A673 (cell line): Measurements from ENCODE around the gene NTNG1. TPM values are rescaled to one million over a fixed set of nuclear protein-coding genes. Genes with fewer than 3 reads are reported as not detected.

Experiments used
- BruUV-seq: library from RNA; stranded (reverse); fragments of 400-500 nt; replicated peaks from 2 replicates; lab custom pipeline; 2021; lab: Mats Ljungman, UMichigan
- CTCF ChIA-PET: fragments of 300-600 bp; sonication (Branson Sonifier 250); formaldehyde crosslinking; loops from one replicate; lab custom pipeline; 2022; ENCODE audit warnings: antibody characterized with exemption; lab: Charles Lee
- POLR2A ChIA-PET: fragments of 300-600 bp; sonication (Branson Sonifier 250); formaldehyde crosslinking; loops from one replicate; lab custom pipeline; 2022; ENCODE audit warnings: antibody characterized with exemption; ENCODE audit not compliant: low non-redundant PET; lab: Charles Lee
- DNase-seq: peaks from one replicate; pipeline ENCODE4 v3.0.0-alpha.2; 2015; ENCODE audit warnings: low spot score
- H3K27ac ChIP-seq: fragments of 200-600 bp; sonication (generic); 2 replicates; pipeline ENCODE4 v1.5.1; 2016; ENCODE audit warnings: mixed run types, low read depth, mild to moderate bottlenecking, mixed read lengths, antibody characterized with exemption, low read length; ENCODE audit not compliant: poor library complexity, severe bottlenecking
- H3K27me3 ChIP-seq: fragments of 200-600 bp; sonication (generic); replicated peaks from 2 replicates; pipeline ENCODE4 v1.6.1; 2017; ENCODE audit warnings: mixed run types, low read depth, mild to moderate bottlenecking, mixed read lengths, antibody characterized with exemption, low read length; ENCODE audit not compliant: insufficient read depth, poor library complexity
- H3K36me3 ChIP-seq: fragments of 200-600 bp; sonication (generic); 2 replicates; pipeline ENCODE4 v1.6.1; 2016; ENCODE audit warnings: mixed run types, mild to moderate bottlenecking, mixed read lengths, antibody characterized with exemption, low read length; ENCODE audit not compliant: insufficient read depth, poor library complexity, severe bottlenecking
- H3K4me1 ChIP-seq: fragments of 200-600 bp; sonication (generic); 2 replicates; pipeline ENCODE4 v1.6.1; 2017; ENCODE audit warnings: mixed run types, mild to moderate bottlenecking, mixed read lengths, antibody characterized with exemption, low read length; ENCODE audit not compliant: insufficient read depth, poor library complexity, severe bottlenecking
- H3K4me3 ChIP-seq: fragments of 200-600 bp; sonication (generic); 2 replicates; pipeline ENCODE4 v1.5.1; 2016; ENCODE audit warnings: low read depth, mixed run types, mild to moderate bottlenecking, mixed read lengths, low read length; ENCODE audit not compliant: poor library complexity, severe bottlenecking
- H3K9me3 ChIP-seq: fragments of 200-600 bp; sonication (generic); 2 replicates; pipeline ENCODE4 v1.6.1; 2016; ENCODE audit warnings: mixed run types, low read depth, mild to moderate bottlenecking, mixed read lengths, antibody characterized with exemption, low read length; ENCODE audit not compliant: poor library complexity, severe bottlenecking
- EZH2 ChIP-seq: fragments of 200-600 bp; sonication (generic); IDR thresholded peaks from 2 replicates; pipeline ENCODE4 v1.6.1; 2017; ENCODE audit warnings: borderline replicate concordance, low read depth, mild to moderate bottlenecking, mixed read lengths, antibody characterized with exemption, low read length; ENCODE audit not compliant: poor library complexity, severe bottlenecking
- intact Hi-C: fragments of 100-400 bp; cut with micrococcal nuclease; formaldehyde crosslinking; loops from one replicate; pipeline ENCODE4 v1.10.0; 2022; ENCODE audit not compliant: unreplicated experiment
- total RNA-seq: library from RNA; stranded (reverse); gene quantifications from 2 replicates; pipeline ENCODE4 v1.2.3, GENCODE V29; 2021
- TF ChIP-seq, protein P1 (sequence below): fragments of 300-800, 200-600 bp; sonication (generic); conservative IDR thresholded peaks from 2 replicates; pipeline ENCODE4 v1.5.1; 2017; ENCODE audit warnings: low read depth, mild to moderate bottlenecking, antibody characterized with exemption, low read length, moderate library complexity, mixed read lengths

NTNG1 gene
- total RNA-seq, 1 experiment from 2014 or later, result 91.5 TPM

DNA sequence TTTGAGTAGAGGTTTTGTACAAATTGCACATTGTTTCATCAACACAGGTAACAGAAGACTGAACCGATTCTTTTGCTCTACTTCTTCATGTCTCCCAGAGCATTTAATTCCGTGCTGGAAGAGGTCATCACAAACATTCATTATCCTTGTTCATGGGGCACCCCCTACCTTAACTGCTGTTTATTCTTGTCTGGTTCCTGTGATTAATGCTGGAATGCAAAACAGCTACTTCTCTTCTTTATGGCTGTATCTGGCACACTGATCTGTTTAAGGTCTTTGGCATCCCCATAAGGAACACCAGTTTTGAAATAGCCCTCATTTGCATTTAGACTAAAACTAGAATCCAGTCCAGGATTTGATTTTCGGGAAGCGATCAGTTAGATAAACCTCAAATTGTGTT, 42.2 kb downstream of the NTNG1 start:
- TF ChIP-seq, protein P1, sequence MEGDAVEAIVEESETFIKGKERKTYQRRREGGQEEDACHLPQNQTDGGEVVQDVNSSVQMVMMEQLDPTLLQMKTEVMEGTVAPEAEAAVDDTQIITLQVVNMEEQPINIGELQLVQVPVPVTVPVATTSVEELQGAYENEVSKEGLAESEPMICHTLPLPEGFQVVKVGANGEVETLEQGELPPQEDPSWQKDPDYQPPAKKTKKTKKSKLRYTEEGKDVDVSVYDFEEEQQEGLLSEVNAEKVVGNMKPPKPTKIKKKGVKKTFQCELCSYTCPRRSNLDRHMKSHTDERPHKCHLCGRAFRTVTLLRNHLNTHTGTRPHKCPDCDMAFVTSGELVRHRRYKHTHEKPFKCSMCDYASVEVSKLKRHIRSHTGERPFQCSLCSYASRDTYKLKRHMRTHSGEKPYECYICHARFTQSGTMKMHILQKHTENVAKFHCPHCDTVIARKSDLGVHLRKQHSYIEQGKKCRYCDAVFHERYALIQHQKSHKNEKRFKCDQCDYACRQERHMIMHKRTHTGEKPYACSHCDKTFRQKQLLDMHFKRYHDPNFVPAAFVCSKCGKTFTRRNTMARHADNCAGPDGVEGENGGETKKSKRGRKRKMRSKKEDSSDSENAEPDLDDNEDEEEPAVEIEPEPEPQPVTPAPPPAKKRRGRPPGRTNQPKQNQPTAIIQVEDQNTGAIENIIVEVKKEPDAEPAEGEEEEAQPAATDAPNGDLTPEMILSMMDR, result no peak
- no peak for TF ChIP-seq EZH2
- Histone ChIP-seq H3K27ac (peak overlapping the region; percentile 52), H3K36me3 (no peaks in the 10 kb centered on the region), H3K27me3 (no peaks in the 10 kb centered on the region), H3K4me3 (peak overlapping the region; percentile 2), H3K9me3 (no peaks in the 10 kb centered on the region), H3K4me1 (peaks cover 99% of the 10 kb centered on the region)
- POLR2A ChIA-PET, result no interaction called here
- no TSS peak for BruUV-seq
- peak; percentile 76 for DNase-seq
- CTCF ChIA-PET, result interaction anchor here (0.8 kb wide), 1 partner anchor 14 kb away, joined by 3 read pairs; no protein-coding TSS in a partner anchor
- intact Hi-C loops, result no loop called here

- POLR2A ChIA-PET, result no interaction called here
- peaks cover 3% of the 10 kb centered on the region for H3K9me3 ChIP-seq
- no peaks in the 10 kb centered on the region for H3K27me3 ChIP-seq
- no peak overlapping the region for H3K4me3 ChIP-seq
- intact Hi-C loops, result no loop called here
- DNase-seq, result no peak
- TF ChIP-seq, protein P1, result no peak
- TF ChIP-seq EZH2, result no peak
- CTCF ChIA-PET, result no interaction called here
- H3K36me3 ChIP-seq, result no peaks in the 10 kb centered on the region
- no TSS peak for BruUV-seq
- peaks cover 88% of the 10 kb centered on the region for H3K4me1 ChIP-seq
- H3K27ac ChIP-seq, result no peak overlapping the region
These were observed 44.0 kb downstream of the NTNG1 start for GRCh38 chr1:107184888-107185287.

DNA sequence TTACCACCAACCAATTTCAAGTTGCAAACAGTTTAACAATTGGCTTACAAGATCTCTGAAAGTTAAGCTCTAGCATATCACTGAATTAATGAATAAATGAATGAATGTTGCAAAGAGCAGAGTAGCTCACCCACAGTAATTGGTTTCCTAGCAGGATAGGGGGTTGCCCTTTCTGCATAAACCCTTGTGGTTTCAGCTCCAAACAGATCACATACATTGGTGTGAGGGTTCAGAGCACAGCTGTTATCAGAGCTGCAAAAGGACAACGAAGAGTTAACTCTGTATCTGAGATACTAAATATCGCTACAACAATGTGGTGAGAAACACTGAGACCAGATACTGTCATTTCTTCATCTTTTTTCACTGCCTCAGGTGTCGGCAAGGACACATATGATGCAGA, 46.6 kb downstream of the NTNG1 start:
- Histone ChIP-seq H3K27me3 (no peaks in the 10 kb centered on the region), H3K27ac (peak overlapping the region; percentile 19), H3K36me3 (no peaks in the 10 kb centered on the region), H3K4me1 (peaks cover 63% of the 10 kb centered on the region), H3K9me3 (peaks cover 3% of the 10 kb centered on the region), H3K4me3 (no peak overlapping the region)
- ChIA-PET POLR2A (no interaction called here), CTCF (no interaction called here)
- no peak for DNase-seq
- TF ChIP-seq, protein P1, result no peak
- no peak for TF ChIP-seq EZH2
- intact Hi-C loops, result no loop called here
- no TSS peak for BruUV-seq
